Ovary (tissue), 9 donors: Measurements from ENCODE around the gene TNFSF18. TPM values are rescaled to one million over a fixed set of nuclear protein-coding genes. Genes with fewer than 3 reads are reported as not detected.

Source experiments
- DNase-seq, 5 donors: peaks; one replicate each; pipeline ENCODE4 v3.0.0-alpha.2; 2019 to 2020
- H3K27ac ChIP-seq, 2 donors: fragments of 200-600 bp; one replicate each; pipeline versions ENCODE4 v1.5.1 to v1.8.0; 2019 to 2022
- H3K27me3 ChIP-seq: fragments of 200-600 bp; one replicate; pipeline ENCODE4 v1.8.0; 2022
- H3K36me3 ChIP-seq: fragments of 200-600 bp; sonication (generic); one replicate; pipeline ENCODE4 v1.5.1; 2019
- H3K4me1 ChIP-seq: one replicate; pipeline ENCODE4 v1.8.1; 2013; ENCODE audit warnings: mild to moderate bottlenecking, moderate library complexity; ENCODE audit not compliant: insufficient read depth
- H3K4me3 ChIP-seq: fragments of 200-600 bp; sonication (generic); one replicate; pipeline ENCODE4 v1.5.1; 2017
- H3K9me3 ChIP-seq, 2 donors: fragments of 200-600 bp in 1 of 2; sonication (generic) in 1 of 2; one replicate each; pipeline versions ENCODE4 v1.5.1 to v1.8.1; 2013 to 2019; ENCODE audit warnings: mild to moderate bottlenecking in 1 of 2, moderate library complexity in 1 of 2
- EP300 ChIP-seq: sonication (generic); formaldehyde crosslinking; IDR thresholded peaks from one replicate; pipeline ENCODE4 v1.6.1; 2017; ENCODE audit warnings: antibody characterized with exemption
- POLR2A ChIP-seq: fragments of 450-650 bp; IDR thresholded peaks from one replicate; pipeline ENCODE4 v1.6.1; 2017; ENCODE audit warnings: antibody characterized with exemption, mild to moderate bottlenecking, moderate library complexity
- WGBS, 3 donors: extraction: QIAGEN DNeasy Blood & Tissue Kit in 1 of 3; methylation state at CpG; one replicate each; pipeline versions ENCODE4 v1.1.5 to v1.1.7; 2013 to 2017; 5-methylcytosine and 5-hydroxymethylcytosine counted together
- intact Hi-C, 4 donors: fragments of 100-400 bp; cut with DNase I; formaldehyde crosslinking; loops; one replicate each; pipeline versions ENCODE4 v1.11.0 to v1.15.1; 2022 to 2023
- polyA plus RNA-seq, 2 donors: library from polyadenylated mRNA; stranded (reverse); fragments of 200-250 nt in 1 of 2; fragments of 350-450 nt in 1 of 2; fragmentation: Illumina TruSeq in 1 of 2; extraction: RNeasy Lipid Tissue Mini Kit (QIAGEN cat#74804) in 1 of 2; gene quantifications; one replicate each; pipeline ENCODE4 v1.2.3, GENCODE V29; 2013 to 2014
- total RNA-seq, 7 donors: library from RNA; depleted of rRNA in 2 of 7; stranded (reverse); fragments of >200 nt in 2 of 7; fragmentation: NEBNext Ultra II Directional in 3 of 7; extraction: Animal tissue kit (Norgen Biotek cat#: 25700) in 3 of 7; gene quantifications; one replicate each; pipeline versions ENCODE4 v1.1.0 to v1.2.4, GENCODE V29; 2016 to 2023
- TF ChIP-seq, protein P1 (sequence below), 3 donors: fragments of 450-650 bp in 2 of 3; fragments of 200-600 bp in 1 of 3; IDR thresholded peaks; one replicate each; pipeline versions ENCODE4 v1.5.1 to v1.8.0; 2016 to 2022; ENCODE audit warnings: antibody characterized with exemption in 3 of 3, mild to moderate bottlenecking in 1 of 3
- donor health status: DM: no; HTN: no; CAD: no; lungs with moderate emphysema.
- donor health status: DM: no; HTN: no; CAD: no.
- donor health status: Bipolar disorder and iron deficiency.
- donor health status: DM: yes; HTN: yes; CAD: no.
- donor health status: DM: no; HTN: no; CAD: no.
- donor health status: DM: yes; HTN: yes; CAD: no.

The TNFSF18 gene
- total and polyA plus RNA-seq, 9 donors, result 0.10 to 0.11 TPM; not detected in 7

DNA sequence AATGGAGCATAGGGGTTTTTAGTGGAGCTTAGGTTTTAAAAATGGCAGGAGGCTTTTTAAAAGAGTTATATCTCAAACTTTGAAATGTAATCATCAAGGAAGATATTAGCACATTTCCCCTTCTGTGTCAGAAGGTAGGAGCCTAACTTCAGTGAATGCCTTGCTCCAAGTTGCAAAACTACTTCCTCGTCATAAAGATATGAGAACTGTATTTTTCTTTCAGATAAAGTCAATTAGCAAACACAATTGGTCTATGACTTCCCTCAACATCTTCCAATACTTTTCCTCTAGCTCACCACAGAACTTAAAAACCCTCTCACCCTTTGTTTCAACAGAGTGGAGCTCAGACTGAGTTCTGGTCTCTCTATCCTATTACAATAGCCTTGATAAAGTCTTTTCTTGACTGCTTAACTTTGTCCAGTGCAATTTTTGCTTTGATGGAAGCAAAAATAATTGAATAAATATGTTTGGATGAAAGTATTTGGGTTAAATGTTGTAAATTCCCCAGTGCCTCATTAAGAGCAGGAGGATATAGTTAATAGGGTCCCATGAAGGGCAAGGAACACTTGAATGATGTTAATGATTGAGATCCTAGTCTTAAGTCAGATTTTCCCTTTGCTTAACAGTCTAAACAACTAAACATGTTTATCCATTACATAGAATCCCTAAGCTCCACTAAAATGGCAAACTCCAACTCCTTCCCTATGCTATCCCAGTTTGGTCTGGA lies 58.9 kb downstream of the TNFSF18 start:
- intact Hi-C loops, result no loop called here
- Histone ChIP-seq H3K4me1 (no peaks in the 10 kb centered on the region), H3K27me3 (no peaks in the 10 kb centered on the region), H3K9me3 (no peaks in the 10 kb centered on the region), H3K36me3 (no peaks in the 10 kb centered on the region), H3K27ac (no peak overlapping the region), H3K4me3 (no peak overlapping the region)
- DNase-seq, result no peak
- no peak for TF ChIP-seq EP300
- TF ChIP-seq, protein P1, sequence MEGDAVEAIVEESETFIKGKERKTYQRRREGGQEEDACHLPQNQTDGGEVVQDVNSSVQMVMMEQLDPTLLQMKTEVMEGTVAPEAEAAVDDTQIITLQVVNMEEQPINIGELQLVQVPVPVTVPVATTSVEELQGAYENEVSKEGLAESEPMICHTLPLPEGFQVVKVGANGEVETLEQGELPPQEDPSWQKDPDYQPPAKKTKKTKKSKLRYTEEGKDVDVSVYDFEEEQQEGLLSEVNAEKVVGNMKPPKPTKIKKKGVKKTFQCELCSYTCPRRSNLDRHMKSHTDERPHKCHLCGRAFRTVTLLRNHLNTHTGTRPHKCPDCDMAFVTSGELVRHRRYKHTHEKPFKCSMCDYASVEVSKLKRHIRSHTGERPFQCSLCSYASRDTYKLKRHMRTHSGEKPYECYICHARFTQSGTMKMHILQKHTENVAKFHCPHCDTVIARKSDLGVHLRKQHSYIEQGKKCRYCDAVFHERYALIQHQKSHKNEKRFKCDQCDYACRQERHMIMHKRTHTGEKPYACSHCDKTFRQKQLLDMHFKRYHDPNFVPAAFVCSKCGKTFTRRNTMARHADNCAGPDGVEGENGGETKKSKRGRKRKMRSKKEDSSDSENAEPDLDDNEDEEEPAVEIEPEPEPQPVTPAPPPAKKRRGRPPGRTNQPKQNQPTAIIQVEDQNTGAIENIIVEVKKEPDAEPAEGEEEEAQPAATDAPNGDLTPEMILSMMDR (IDR thresholded peaks at IDR 0.05), result no peak
- no peak for TF ChIP-seq POLR2A
- WGBS, 3 donors, result 91 to 93% (median 92%) methylated on average over 1 of the region's 1 CpG

DNA sequence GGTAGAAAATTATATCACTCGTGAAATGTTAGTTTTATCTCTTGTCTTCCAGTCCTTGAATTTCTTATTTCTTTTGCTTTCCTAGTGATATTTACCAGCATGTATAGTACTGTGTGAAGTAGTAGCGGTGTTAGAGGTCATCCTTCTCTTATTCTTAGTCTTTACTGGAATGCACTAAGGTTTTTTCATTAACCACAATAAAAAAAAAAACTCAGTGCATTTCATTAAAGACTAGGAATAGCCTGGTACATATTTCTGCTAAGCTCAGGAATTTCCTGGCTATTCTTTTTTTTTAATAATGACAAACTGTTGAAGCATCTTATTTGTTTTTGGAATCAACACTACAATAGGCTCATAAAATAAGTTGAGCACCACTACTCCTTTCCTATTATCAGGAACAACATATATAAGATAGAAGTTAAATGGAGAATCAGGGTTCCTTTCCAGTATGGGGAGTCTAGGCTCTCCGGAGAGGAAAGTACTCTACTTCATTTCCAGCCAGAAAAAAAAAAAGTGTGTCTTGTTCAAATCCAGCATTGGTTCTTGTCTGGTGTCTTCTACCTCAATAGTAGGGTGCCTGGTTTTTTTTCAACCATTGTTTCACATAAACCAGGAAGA lies 60.0 kb downstream of the TNFSF18 start:
- Histone ChIP-seq H3K36me3 (no peaks in the 10 kb centered on the region), H3K27ac (no peak overlapping the region), H3K4me1 (no peaks in the 10 kb centered on the region), H3K9me3 (no peaks in the 10 kb centered on the region), H3K4me3 (no peak overlapping the region), H3K27me3 (no peaks in the 10 kb centered on the region)
- no peak for TF ChIP-seq POLR2A
- TF ChIP-seq, protein P1 (IDR thresholded peaks at IDR 0.05), result no peak
- TF ChIP-seq EP300, result no peak
- DNase-seq, result no peak
- WGBS, 3 donors, result 48 to 68% (median 67%) methylated on average over 3 of the region's 3 CpGs
- intact Hi-C loops, result no loop called here

Other genes starting within 250 kb of the TNFSF18 start
- 1 to 10 TPM in 4 of 7 donors, under 1 TPM in 3; 0.24 to 2.8 (median 1.1) TPM for gene TNFSF4, start 156.4 kb upstream of the TNFSF18 start, total RNA-seq
- gene TNFSF4, start 156.4 kb upstream of the TNFSF18 start, polyA plus RNA-seq, result 1 to 10 TPM; 1.2 to 2.1 TPM